Measurements from ENCODE around the gene SNCG. TPM values are rescaled to one million over a fixed set of nuclear protein-coding genes. Genes with fewer than 3 reads are reported as not detected.

Gene SNCG
- polyA plus RNA-seq, 3 donors, result 1.8 TPM; not detected in 2

DNA sequence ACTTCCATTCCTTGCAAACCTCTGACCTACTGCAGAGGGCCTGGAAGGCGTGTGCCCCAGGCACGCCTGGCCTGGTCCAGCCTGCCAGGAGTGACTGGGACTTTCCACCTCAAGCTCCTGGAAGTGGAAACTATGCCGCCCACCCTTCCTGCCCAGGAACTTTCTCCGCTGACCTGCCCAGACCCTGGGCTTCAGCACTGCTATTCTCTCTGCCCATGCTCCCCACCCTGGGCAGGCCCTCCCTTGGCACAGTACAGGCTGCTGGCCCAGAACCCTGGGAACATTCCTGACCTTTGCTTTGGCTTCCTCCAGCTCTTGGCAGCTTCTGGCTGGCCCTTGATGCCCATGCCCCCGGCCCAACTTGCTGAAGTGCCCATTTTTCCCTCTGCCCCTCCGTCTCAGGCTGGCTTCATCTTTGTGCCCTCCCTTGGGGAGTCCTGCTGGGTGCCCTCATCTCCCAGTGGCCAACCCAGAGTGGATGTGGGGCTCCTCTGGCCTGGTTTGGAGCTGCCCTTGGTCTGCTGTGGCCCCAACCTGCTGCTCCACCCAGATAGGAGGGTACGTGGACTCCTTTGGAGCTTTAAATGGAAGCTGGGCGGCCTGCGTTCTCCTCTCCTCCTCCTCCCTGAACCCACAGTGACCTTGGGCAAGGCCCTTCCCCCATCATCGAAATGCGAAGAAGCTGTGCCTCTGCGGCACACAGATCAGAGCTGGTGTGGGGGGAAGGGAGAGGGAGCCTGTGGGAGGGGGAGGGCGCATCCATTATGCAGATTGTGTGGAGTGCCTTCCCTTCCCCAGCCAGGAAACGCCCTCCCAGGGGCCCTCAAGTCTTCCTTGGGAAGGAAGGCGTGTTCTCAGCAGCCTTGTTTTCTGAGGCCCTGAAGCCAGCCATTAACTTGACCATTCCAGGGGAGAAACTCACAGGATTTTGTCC is 4.4 kb upstream of the SNCG start:
- no peak overlapping the region for H3K27ac ChIP-seq (ENCODE audit: low read depth in 1 of 2, low read length in 2 of 2)
- peaks cover 2 to 4% (median 4%) of the 10 kb centered on the region in 3 donors for H3K27me3 Mint-ChIP-seq (ENCODE audit: low read depth in 3 of 3)
- H3K9me3 ChIP-seq (replicated peaks in 1 of 2; ENCODE audit: control insufficient read depth in 1 of 2, insufficient read depth in 1 of 2, low read length in 2 of 2), result peaks cover 12 to 24% of the 10 kb centered on the region in 2 donors
- peaks cover 19 to 33% (median 26%) of the 10 kb centered on the region in 7 donors for H3K9me3 Mint-ChIP-seq
- H3K79me2 ChIP-seq (ENCODE audit: insufficient read depth, low read length), result no peaks in the 10 kb centered on the region
- no peak for DNase-seq
- no peak overlapping the region for H3K4me3 Mint-ChIP-seq
- intact Hi-C loops (cut with micrococcal nuclease), result no loop called here
- peaks cover 0 to 6% of the 10 kb centered on the region in 2 donors for H3K36me3 Mint-ChIP-seq
- no peak for TF ChIP-seq CTCF (IDR thresholded peaks at IDR 0.05)
- H2AFZ ChIP-seq (ENCODE audit: insufficient read depth, low read depth, low read length, poor library complexity, severe bottlenecking), result no peak overlapping the region
- H3K27me3 ChIP-seq (ENCODE audit: control insufficient read depth in 2 of 2, insufficient read depth in 2 of 2, low read length in 2 of 2), result no peaks in the 10 kb centered on the region
- peaks cover 22 to 29% of the 10 kb centered on the region in 2 donors for H3K4me1 ChIP-seq (ENCODE audit: control insufficient read depth in 1 of 2, insufficient read depth in 2 of 2, low read length in 2 of 2)
- no peaks in the 10 kb centered on the region for H3K36me3 ChIP-seq (replicated peaks in 1 of 2; ENCODE audit: control insufficient read depth in 1 of 2, insufficient read depth in 2 of 2, low read length in 2 of 2)
- H3K4me1 Mint-ChIP-seq, result peaks cover 24% of the 10 kb centered on the region
- WGBS (ENCODE audit: insufficient coverage), result 99% methylated on average over 10 of the region's 15 CpGs
- H4K20me1 ChIP-seq (ENCODE audit: insufficient read depth, low read length), result no peaks in the 10 kb centered on the region
- no peak overlapping the region for H3K4me2 ChIP-seq (replicated peaks; ENCODE audit: extremely low read depth, low read length, poor library complexity, severe bottlenecking)
- no peak overlapping the region for H3K27ac Mint-ChIP-seq
- no peak overlapping the region for H3K9ac ChIP-seq (ENCODE audit: insufficient read depth, low read length, poor library complexity, severe bottlenecking)
- H3K4me3 ChIP-seq (replicated peaks in 1 of 3; ENCODE audit: low read depth in 2 of 3, low read length in 3 of 3), result no peak overlapping the region

DNA sequence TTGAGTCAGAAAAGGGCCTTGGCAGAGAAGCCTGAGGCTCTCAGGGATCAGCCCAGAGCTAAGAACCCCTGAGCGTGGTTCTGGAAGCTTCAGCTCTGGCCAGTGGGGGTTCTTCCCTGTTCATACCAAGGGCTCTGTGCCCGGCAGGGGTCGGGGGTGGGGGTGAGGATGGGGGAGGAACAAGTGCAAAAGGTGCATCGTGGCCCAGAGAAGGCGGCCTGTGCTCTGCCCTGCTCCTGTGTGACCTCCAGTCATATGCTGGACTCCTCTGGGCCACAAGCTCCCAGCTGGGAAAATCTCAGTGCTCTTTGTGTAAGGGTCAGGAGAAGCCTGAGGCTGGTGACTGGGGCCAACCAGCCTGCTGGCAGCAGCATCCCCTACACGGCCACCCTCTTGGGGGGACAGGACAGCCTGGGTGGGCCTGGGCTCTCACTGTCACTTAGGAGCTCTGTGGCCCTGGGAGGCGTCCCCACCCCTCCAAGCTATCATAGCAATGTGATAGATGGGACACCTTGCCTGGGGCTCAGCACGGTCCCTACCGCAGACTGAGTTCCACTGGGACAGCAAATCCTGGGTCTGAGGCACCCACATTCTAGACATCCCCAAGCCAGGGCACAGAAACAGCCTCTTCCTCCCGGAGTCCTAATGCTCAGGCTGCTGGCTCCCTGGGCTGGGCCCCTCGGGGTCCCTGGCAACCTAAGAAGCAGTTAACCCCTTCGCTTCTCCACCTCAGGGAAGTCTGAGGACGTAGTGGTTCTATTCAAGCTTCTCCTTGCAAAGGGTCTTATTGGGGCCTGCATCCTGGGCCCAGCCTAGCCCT is 3.5 kb upstream of the SNCG start:
- Mint-ChIP-seq H3K4me1 (peaks cover 29% of the 10 kb centered on the region), H3K36me3 (peaks cover 0 to 6% of the 10 kb centered on the region in 2 donors), H3K9me3 (peaks cover 19 to 33% (median 26%) of the 10 kb centered on the region in 7 donors), H3K27ac (no peak overlapping the region), H3K4me3 (no peak overlapping the region), H3K27me3 (ENCODE audit: low read depth in 3 of 3) (peaks cover 4 to 6% (median 5%) of the 10 kb centered on the region in 3 donors)
- no peak for DNase-seq
- no peak for TF ChIP-seq CTCF (IDR thresholded peaks at IDR 0.05)
- Histone ChIP-seq H3K9me3 (replicated peaks in 1 of 2; ENCODE audit: control insufficient read depth in 1 of 2, insufficient read depth in 1 of 2, low read length in 2 of 2) (peaks cover 12 to 24% of the 10 kb centered on the region in 2 donors), H3K79me2 (ENCODE audit: insufficient read depth, low read length) (no peaks in the 10 kb centered on the region), H2AFZ (ENCODE audit: insufficient read depth, low read depth, low read length, poor library complexity, severe bottlenecking) (peak overlapping the region; percentile 15), H4K20me1 (ENCODE audit: insufficient read depth, low read length) (no peaks in the 10 kb centered on the region), H3K4me3 (replicated peaks in 1 of 3; ENCODE audit: low read depth in 2 of 3, low read length in 3 of 3) (no peak overlapping the region), H3K4me1 (ENCODE audit: control insufficient read depth in 1 of 2, insufficient read depth in 2 of 2, low read length in 2 of 2) (peaks cover 28 to 38% of the 10 kb centered on the region in 2 donors), H3K36me3 (replicated peaks in 1 of 2; ENCODE audit: control insufficient read depth in 1 of 2, insufficient read depth in 2 of 2, low read length in 2 of 2) (no peaks in the 10 kb centered on the region), H3K4me2 (replicated peaks; ENCODE audit: extremely low read depth, low read length, poor library complexity, severe bottlenecking) (no peak overlapping the region), H3K27me3 (ENCODE audit: control insufficient read depth in 2 of 2, insufficient read depth in 2 of 2, low read length in 2 of 2) (no peaks in the 10 kb centered on the region), H3K9ac (ENCODE audit: insufficient read depth, low read length, poor library complexity, severe bottlenecking) (no peak overlapping the region), H3K27ac (ENCODE audit: low read depth in 1 of 2, low read length in 2 of 2) (no peak overlapping the region)
- intact Hi-C loops (cut with micrococcal nuclease), result no loop called here
- WGBS (ENCODE audit: insufficient coverage), result 92% methylated on average over 13 of the region's 13 CpGs
